Hepatocyte (in vitro differentiated cells): ENCODE measurements around the gene CCDC83.
"Not testable (repeated sequence)": the region's sequence is repeated elsewhere in the genome, so short reads cannot be mapped to it uniquely, and the experiment has no call there.

Source experiments
- CTCF ChIP-seq: fragments of 200-600 bp; sonication (generic); IDR thresholded peaks from 2 replicates; pipeline ENCODE4 v1.5.1; 2016; ENCODE audit warnings: antibody characterized with exemption, mild to moderate bottlenecking; ENCODE audit not compliant: poor library complexity
- EZH2 ChIP-seq: fragments of 200-600 bp; sonication (generic); IDR thresholded peaks from 2 replicates; pipeline ENCODE4 v1.6.1; 2016; ENCODE audit warnings: antibody characterized with exemption, mild to moderate bottlenecking, borderline replicate concordance

GRCh38 chr11:85840932-85841331 lies 14.3 kb upstream of the CCDC83 start:
- TF ChIP-seq CTCF, EZH2: not testable (repeated sequence)
